OCI-LY3 (cell line): Measurements from ENCODE around the gene STK38L.

Experiments used
- EZH2phosphoT487 ChIP-seq: fragments of 200-600 bp; shearing (Covaris generic); IDR thresholded peaks from 2 replicates; pipeline ENCODE4 v1.6.1; 2018; ENCODE audit warnings: antibody characterized with exemption, mixed run types, low read depth
- TF ChIP-seq, protein P1 (sequence below): fragments of 200-600, 300-600 bp; sonication (generic); IDR thresholded peaks from 2 replicates; pipeline ENCODE4 v1.5.1; 2014; ENCODE audit warnings: antibody characterized with exemption, low read length, low read depth

DNA sequence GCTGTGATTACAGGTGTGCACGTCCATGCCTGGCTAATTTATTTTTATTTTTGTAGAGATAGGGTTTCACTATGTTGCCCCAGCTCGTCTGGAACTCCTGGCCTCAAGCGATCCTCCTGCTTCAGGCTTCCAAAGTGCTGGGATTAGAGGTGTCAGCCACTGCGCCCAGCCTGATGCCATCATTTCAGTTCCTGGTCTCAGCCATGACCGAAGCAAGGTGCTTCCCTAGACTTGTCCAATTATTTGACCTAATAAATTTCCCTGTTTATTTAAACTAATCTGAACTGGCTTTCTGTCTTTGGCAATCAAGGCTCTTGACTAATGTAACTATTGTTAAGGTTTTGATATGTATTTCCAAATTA is 24.4 kb upstream of the STK38L start:
- TF ChIP-seq, protein P1, sequence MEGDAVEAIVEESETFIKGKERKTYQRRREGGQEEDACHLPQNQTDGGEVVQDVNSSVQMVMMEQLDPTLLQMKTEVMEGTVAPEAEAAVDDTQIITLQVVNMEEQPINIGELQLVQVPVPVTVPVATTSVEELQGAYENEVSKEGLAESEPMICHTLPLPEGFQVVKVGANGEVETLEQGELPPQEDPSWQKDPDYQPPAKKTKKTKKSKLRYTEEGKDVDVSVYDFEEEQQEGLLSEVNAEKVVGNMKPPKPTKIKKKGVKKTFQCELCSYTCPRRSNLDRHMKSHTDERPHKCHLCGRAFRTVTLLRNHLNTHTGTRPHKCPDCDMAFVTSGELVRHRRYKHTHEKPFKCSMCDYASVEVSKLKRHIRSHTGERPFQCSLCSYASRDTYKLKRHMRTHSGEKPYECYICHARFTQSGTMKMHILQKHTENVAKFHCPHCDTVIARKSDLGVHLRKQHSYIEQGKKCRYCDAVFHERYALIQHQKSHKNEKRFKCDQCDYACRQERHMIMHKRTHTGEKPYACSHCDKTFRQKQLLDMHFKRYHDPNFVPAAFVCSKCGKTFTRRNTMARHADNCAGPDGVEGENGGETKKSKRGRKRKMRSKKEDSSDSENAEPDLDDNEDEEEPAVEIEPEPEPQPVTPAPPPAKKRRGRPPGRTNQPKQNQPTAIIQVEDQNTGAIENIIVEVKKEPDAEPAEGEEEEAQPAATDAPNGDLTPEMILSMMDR, result no peak
- no peak for TF ChIP-seq EZH2phosphoT487
